SIG-M5 (cell line): ENCODE results near the gene CTXN2.

Experiments
- DNase-seq: peaks from one replicate; lab custom pipeline; 2025; lab: John Stamatoyannopoulos, UW

The CTXN2 gene

DNA sequence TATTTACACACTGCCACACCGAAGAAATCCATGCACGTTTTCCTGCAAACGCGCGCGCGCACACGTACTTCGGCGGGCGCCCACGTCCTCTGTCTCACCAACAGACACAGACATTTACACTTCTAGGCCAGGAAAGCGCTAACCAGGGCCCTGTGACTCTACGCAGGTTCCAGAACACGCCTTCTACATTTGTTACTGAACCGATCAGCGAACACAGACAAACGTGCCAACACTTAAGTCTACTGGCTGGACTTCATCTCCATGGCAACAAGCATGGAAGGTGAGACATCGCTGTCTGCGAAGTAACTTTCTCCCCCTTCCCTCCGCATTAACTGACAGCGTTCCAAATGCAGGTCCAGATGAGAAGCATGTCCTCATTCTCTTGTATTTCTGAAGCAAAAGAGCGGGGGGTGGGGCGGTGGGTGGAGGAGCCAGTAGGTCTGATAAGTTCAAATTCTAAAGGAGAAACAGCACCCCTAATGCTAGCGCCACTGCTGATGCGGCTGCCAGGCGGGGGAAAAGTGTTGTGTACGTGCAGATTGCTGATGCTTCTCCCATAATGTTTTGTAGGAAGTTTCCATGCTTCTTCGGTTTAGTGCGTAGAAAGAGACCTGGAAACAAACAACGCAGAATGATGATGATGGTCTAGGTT lies at the start of gene CTXN2:
CTXN2 (plus strand) TSS at position 92 of the 652 bp plus-strand sequence. CDS start 9,636 bp downstream, outside the sequence.
- DNase-seq, result no peak

DNA sequence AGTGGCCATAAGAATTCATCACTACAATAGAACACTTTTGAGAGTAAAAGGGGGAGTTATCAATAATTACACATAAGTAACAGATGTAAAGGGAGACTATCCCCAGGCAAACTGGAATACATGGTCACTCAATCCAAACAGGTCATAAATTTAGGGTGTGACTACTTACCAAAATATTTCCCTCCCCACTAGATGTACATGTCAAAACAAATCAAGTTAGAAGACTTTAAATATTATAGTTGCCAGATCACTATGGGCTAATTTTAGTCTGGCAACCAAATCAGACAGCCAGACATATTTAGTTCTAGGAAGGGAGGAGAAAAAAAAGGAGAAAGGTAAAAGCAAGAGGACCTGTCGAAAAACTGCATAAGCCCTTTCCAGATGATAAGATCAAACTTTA lies 47.6 kb upstream of the CTXN2 start:
- DNase-seq, result no peak

DNA sequence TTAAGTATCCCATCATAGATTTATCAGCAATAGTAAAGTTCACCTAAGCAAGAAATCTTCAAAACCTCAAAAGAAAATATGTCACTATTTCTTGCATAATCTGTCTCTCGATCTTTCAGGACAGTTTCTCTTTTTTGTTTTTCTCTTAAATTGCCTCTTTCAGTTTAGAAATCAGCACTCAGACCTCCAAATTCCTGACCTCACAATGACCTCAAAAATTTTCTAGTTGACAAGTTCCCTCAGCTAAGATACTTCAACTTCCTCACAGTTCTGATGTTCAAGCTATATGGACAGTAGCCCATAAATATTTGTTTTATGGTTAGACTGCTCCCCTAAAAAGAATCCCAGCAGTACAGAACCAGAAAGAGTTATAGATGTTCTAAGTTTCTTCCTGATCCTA lies 46.6 kb upstream of the CTXN2 start:
- no peak for DNase-seq

DNA sequence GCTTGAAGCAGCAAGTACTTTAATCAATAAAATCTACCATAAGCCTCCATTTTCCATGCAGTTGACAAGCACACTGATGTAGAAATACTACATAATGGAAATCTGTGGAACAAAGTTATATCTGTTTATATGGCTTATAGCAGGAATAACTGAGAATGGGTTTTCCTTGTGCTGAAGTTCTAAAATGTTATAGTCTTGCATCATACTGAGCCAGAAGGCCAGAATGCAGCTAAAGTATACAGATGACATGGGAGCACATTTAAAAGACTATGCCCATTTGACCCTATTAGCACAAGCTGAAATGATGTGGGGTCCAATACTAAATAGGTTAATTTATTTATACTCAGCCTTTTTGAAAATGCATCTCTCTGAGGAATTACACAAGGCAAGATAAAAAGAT lies 45.5 kb upstream of the CTXN2 start:
- DNase-seq, result no peak

DNA sequence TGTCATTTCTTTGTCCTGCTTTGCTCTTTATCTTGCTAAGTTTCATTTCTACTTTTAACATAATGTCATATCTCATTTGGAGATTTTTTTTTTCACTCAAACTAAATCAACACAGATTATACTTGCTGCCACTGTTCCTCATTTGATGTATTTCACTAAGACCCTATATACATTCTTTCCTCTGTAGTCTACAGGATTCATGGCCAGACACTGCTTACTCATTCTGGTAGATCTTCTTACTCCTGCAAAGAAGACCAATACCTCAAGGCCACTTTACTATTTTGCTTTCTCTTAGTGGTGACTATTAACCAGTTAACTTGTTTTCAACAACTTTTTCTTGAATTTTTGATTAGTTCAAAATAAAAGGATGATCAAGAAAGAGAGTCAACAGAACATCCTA lies 44.1 kb upstream of the CTXN2 start:
- no peak for DNase-seq

DNA sequence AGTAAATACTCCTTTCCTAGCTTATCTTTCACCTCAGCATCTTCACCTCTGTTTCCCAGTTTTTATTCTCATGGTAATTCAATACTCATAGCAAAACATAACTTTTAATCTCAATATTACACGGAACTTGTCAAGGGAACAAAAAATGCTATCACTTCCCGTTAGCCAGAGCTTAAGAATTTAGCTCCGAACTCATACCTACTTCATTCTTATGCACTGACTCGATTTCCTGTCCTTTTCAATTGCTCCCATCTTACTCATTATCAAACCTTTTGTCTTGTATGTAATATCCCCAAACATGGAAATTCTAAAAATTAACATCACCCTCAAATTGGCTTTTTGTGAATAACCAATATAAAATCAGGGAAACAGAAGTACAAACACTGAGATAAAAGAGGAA lies 41.6 kb upstream of the CTXN2 start:
- no peak for DNase-seq

DNA sequence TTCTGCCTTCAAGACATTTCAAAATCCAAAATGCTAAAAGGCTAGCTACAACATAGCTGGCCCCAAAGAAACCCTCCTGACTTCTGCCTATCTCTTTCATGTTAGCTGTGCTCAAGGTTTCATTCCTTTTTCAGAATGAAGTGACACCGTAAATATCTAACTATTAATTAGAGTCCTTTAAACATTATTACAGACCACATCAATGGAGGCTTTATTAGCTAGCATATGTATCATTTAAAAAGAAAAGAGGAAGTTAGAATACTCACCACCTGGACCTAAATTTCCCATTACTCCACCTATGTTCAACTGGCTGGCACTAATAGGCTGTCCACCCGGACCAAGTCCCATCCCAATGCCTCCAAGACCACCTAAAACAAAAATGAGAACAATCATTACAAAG lies 37.9 kb upstream of the CTXN2 start:
- no peak for DNase-seq

DNA sequence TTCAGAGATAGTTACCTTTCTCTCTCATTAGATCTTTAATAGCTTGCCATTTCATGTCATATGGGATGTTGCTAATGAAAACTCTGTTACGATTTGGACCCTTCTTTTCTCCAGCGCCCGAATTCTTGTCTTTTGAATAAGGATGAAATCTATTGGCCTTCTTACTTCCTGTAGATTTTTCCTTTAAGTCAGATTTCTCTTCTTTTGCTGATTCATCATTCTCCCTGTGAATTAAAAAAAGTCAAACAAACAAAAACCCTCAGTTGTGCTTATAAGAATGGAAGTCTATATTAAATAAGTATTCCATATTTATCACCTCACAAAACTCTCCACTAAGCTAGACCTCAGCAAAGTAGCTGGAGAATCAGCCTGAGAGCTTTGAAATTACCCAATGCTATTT lies 22.8 kb upstream of the CTXN2 start:
- no peak for DNase-seq

DNA sequence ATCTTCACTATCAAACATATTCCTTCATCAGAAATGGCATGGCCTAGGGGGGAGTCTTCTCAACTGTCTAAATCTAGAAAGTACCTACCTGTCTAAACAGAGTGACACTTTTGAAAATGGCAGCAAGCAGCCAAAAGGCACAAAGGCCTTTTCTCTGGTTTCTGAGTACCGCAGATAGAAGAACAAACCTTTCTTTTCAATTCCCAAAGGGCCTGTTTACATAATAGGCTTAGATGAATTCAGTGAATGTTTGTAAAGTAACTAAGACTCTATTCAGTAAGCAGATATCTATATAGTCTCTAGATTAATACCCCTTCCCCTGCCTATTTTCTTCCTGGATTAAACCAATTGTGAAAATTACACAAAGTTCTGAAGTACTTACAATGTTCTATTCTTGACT lies 20.5 kb upstream of the CTXN2 start:
- DNase-seq, result no peak

DNA sequence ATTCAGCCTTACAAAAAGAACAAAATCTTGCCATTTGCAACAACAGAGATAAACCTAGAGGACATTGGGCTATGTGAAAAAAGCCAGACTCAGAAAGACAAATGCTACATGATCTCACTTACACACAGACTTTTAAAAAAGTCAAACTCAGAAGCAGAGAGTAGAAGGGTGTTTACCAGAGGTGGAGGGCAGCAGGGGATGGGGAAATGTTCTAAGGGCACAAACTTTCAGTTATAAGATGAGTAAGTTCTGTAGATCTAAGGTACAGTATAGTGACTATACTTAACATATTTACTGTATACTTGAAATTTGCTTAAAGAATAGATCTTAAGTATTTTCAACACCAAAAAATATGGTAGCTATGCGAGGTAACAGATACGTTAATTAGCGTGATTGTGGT lies 16.3 kb upstream of the CTXN2 start:
- DNase-seq, result no peak

DNA sequence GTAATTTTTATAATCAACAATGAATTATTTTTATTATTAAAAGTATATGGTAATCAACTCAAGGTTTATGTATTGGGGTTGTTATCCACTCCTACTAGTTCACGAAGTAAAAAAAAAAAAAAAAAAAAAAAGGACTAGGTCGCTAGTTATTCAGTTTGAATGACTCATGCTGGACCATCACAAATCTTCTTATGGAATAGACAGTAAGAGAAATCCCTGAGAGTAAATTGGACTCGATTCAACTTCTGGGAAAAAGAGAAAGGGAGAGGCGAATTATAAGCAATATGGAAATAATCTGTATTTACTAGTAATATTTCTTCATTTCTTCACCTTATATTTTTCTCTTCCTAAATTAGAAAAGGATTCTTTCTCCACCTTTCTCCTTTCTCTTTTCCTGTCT lies 15.4 kb upstream of the CTXN2 start:
- no peak for DNase-seq

DNA sequence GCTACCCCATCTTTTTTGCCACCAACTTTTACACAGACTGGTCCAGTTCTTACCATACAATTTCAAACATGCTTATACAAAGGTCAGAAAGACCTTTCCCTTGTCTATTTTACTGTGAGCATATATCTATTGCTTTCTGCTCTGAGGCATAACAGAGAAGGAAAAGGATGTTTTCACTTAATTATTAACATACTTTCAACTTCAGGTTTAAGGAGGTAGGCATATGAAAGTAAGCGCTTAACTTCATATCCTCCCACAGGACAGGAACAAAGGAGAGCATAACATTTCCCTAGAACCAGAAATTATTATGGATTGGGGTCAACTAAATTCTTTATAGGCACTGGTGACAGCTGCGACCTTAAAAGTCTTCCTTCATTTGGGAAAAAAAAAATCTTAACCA lies 14.5 kb upstream of the CTXN2 start:
- DNase-seq, result no peak

DNA sequence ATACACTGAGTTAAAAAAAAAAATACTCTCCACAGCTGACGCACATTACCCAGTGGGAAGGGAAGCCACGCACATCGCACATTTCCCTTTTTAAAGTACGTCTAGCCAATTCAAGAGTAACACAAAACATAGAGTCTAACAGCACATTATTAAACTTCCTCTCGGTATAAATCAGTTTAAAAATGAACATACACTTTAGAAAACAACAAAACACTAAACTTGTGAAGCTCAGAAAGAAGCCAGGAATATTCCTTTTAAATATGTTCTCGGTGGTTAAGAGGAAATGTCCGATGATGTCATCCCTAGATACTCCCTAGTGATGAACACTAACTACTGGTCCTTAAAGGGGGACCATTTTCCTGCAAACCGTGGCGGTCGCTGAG lies 14.1 kb upstream of the CTXN2 start:
- DNase-seq, result no peak

DNA sequence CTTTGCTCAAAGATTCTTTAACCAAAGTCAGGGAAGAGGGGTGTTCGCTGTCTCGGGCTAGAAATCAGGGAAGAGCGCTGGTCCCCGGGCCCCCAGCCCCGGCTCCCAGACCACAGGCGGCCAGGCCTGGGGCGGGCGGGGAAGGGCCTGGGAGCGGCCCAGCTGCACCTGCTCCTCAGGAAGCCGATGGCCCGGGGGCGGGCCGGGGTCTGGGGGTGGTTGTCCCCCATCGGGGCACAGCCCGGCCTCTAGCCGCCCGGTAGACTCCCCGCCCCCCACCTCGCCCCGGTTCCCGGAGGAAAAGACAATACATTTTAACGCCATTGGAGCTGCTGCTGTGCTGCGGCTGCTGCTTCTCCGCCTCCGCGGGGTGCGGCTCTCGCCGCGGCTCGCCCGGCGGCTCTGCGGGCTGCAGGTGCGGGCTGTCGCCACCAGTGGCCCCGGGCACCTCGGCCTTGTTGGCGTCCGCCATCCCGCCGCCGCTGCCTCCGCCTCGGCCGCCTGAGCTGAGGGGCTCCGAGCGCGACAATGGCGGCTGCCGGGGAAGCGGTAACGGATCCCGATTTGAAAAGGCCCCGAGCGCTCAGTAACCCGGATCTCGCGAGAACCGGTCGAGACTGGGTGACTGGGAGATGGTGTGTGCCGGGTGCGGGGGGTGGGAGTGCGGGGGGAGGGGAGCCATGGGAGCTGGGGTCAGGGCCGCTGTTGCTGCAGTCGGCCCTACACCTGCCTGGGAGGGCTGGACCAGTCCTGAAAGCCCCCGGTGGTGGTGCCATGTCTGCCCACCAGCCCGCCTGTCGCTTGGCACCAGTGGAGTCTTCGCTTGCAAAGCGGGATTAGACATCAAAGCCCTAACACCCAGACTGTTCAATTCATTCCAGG lies 13.5 kb upstream of the CTXN2 start, which contains the start of gene MYEF2:
MYEF2 (minus strand) TSS at position 530 of the 882 bp plus-strand sequence; CDS start at position 472, 58 bp downstream.
- no peak for DNase-seq

DNA sequence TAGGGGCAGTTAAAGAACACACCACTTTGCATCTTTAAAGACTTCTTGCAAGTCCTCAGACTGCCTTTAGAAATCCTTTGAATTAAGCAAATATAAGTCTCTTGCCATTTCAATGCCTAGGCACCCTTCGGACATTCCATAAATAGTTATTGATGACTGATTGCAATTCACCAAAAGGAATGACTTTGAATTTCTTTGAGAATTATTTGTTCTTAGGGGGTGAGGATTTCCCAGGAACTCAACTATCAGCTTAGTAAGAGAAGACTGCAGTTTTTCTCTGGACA lies 12.9 kb upstream of the CTXN2 start:
- no peak for DNase-seq

DNA sequence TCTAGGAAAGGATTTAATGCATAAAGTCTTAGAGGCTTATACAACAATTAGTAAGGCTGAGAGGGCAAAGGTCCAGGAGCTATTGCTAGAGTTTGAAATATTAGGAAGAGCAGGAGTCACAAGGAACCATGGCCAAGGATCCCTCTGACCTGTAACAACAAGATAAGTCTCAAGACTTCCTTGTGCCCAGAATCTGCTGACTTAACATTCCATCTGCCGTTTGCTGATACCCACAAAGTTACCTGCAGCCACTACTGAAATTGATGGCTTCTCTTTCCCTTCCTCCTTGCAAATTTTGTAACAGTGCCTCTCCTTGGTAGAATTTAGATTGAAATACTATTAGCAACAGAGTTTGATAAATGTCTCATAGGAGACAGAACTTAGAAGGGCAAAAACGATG lies 8.7 kb upstream of the CTXN2 start:
- no peak for DNase-seq

DNA sequence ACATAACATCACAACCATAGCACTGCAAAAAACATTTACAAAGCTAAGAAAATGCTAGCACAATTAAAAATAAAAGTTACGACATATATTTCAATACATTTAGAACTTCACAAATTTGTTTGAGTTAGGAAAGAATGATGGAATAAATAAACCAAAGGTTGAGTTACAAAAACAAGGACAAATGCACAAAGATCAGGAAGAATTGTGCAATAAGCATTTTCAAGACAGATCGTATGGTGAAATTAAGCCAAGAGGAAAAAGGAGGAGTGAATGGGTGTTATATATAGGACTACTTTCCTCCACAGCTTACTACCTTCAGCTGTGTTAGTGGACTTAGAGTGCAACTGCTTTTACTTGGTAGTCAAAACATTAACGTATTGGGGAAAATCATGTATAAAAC lies 5.9 kb upstream of the CTXN2 start:
- no peak for DNase-seq

DNA sequence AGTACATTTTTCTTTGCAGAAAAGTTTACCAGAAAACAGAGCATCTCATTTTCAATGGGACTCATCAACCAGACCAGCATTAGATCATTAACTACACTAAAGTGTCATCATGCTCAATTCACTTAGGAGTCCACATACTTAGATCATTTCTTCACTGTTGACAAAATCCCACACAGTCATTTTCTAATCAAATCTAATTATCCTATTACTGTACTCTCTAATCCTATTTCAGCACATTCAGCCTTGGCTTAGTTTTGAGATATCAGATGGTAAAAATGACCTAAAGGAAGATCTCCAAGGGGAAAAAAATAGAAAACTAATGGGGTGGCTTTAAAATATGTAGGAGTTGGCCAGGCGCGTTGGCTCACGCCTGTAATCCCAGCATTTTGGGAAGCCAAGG lies 5.2 kb upstream of the CTXN2 start:
- DNase-seq, result no peak

DNA sequence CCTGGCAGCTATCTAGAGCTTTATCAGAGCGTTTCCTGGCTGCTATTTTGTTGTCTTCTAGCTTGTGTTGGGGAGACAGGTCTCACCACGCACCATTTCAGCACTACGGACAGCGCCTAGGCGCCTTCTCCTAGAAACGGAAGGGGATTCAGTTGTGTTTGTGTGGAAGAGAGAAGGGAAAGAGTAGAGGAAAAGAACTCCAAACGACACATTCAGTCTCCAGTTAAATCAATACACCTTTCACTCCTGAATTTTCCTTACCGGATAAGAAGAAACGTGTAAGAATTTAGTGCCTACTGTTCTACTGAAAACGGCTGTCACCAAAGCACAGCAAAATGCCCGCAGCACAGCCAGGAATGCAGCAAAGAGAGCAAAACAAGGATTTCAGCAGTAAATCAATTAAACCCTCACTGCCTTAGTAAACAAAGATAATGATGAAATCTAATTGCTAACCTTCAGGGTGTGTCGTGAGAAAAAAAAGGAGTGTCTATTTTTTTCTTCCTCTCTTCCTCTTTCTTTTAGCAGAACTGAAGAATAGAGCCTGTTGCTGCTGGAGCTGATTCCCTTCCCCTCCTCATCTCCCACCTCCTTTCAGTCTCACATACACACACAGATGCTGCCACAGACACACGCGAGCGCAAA lies 412 bp upstream of the CTXN2 start:
- no peak for DNase-seq

DNA sequence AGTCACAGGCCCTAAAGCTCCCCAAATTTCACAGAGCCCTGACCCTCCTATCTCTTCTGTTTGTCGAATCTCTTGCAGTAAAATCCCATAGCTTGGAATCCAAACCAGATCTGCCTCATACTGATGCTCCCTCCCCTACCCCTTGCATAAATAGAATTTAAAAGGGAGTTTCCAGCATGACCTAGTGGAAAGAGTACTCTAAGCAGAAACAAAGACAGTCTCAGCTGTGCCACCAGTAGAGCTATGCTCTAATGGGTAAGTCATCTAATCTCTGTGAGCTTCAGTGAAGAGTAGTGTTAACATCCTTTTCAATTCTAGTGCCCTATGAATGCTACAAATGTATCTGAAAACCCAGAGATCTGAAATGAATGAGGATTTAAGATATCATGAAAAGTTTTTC lies 10.6 kb downstream of the CTXN2 start:
- no peak for DNase-seq

DNA sequence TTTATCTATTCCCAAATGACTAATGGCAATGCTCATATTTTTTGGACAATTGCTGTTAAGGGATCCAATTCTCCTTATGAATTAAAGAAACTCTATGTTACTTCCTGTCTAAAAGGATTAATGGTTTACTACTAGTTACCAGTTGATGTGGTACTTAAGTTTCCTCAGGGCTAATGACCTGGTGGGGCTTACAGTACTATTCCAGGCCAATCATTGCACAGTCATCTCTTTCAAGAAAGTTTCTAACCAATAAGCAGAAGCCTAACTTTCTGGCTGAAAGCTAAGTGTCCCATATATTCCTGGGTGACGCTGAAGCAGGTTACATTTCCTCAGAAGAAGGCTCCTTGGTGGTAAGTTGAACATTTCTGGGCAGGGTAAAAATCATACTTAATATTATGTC lies 14.5 kb downstream of the CTXN2 start, which contains the start of gene SLC12A1:
SLC12A1 (plus strand) TSS at position 322 of the 400 bp plus-strand sequence. CDS start 1,418 bp downstream, outside the sequence.
- no peak for DNase-seq

DNA sequence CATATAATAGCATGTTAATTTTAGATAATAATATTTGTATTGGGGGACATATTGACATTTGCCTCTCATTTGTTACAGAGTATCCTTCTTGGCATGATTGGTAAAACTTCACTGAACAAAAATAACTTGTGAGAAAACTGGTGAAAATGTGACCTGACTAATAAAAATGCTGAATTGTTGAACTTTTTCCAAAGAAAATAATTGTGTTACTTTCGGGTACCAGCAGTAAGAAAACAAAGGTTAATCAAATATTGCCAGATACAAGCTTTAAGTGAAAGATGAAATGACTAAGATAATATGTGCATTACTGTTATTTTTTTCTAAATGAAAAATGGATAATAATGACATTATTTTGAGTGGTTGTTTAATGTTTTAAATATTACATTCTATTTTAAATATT lies 29.8 kb downstream of the CTXN2 start:
- DNase-seq, result no peak

DNA sequence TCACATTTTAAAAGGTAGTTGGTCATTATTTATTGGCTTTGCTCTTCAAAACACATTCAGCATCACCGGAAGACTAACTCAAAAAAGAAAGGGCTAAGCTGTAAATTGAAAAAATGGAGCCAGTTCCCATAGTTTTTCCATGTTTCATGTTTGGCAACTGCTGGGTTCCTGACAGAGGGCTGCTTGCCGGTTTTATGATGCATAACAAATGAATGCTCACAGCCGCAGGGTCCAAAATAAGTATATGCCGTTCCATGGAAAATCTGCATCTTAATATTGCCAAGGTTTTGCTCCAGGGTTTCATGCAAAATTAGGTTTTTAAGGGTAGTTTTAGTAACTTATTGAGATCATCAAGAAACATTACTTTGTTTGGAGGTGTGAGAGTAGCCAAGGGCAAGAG lies 30.4 kb downstream of the CTXN2 start:
- no peak for DNase-seq
